Measurements from ENCODE around the gene MED22.
"Not testable (repeated sequence)": the region's sequence is repeated elsewhere in the genome, so short reads cannot be mapped to it uniquely, and the experiment has no call there.

Gene MED22

GRCh38 chr9:133354766-133355165, 6.8 kb upstream of the MED22 start:
- no peak for DNase-seq

GRCh38 chr9:133353548-133353947, 5.6 kb upstream of the MED22 start:
- DNase-seq, result no peak

- DNase-seq, result no peak
Observed at GRCh38 chr9:133352635-133353340, 4.9 kb upstream of the MED22 start.

- peak; percentile 73 for DNase-seq
Observed at GRCh38 chr9:133351908-133352634, 4.1 kb upstream of the MED22 start.

- DNase-seq, result no peak
Observed at GRCh38 chr9:133351526-133351907, 3.6 kb upstream of the MED22 start.

- no peak for DNase-seq
Observed at GRCh38 chr9:133349965-133350616, 2.2 kb upstream of the MED22 start.

- DNase-seq, result no peak
Observed at GRCh38 chr9:133348718-133349573, 1.0 kb upstream of the MED22 start.

GRCh38 chr9:133347515-133347984, 381 bp downstream of the MED22 start:
- DNase-seq, result no peak

- no peak for DNase-seq
Observed at GRCh38 chr9:133346021-133346785, 1.7 kb downstream of the MED22 start.

GRCh38 chr9:133345596-133345995, 2.3 kb downstream of the MED22 start:
- DNase-seq, result no peak

GRCh38 chr9:133344979-133345378, 3.0 kb downstream of the MED22 start:
- no peak for DNase-seq

- DNase-seq, result no peak
Observed at GRCh38 chr9:133344071-133344470, 3.9 kb downstream of the MED22 start.

GRCh38 chr9:133342570-133342969, 5.4 kb downstream of the MED22 start:
- DNase-seq, result no peak

GRCh38 chr9:133342069-133342406, 5.9 kb downstream of the MED22 start:
- DNase-seq, result no peak

- no peak for DNase-seq
Observed at GRCh38 chr9:133341369-133342068, 6.4 kb downstream of the MED22 start.

GRCh38 chr9:133340916-133341315, 7.0 kb downstream of the MED22 start:
- no peak for DNase-seq

- DNase-seq, result no peak
Observed at GRCh38 chr9:133340256-133340655, 7.7 kb downstream of the MED22 start.

GRCh38 chr9:133339641-133340040, 8.3 kb downstream of the MED22 start:
- DNase-seq, result no peak

GRCh38 chr9:133335924-133336811, 11.8 kb downstream of the MED22 start, which contains the start of gene SURF6:
SURF6 (minus strand) TSS chr9:133336188; CDS start chr9:133336132, 56 bp downstream.
- peak; percentile 90 for DNase-seq

- DNase-seq, result not testable (repeated sequence)
Observed at GRCh38 chr9:133334888-133335287, 13.0 kb downstream of the MED22 start.
